Neural progenitor cell (in vitro differentiated cells): ENCODE measurements around the gene PPP2R5A. TPM values are rescaled to one million over a fixed set of nuclear protein-coding genes. Genes with fewer than 3 reads are reported as not detected.

Source experiments
- DNase-seq: peaks from one replicate; pipeline ENCODE4 v3.0.0-alpha.2; 2016; ENCODE audit warnings: low spot score
- H2AFZ ChIP-seq: fragments of 200-600 bp; sonication (generic); replicated peaks from 2 replicates; pipeline ENCODE4 v1.6.1; 2016; ENCODE audit warnings: antibody characterized with exemption
- H3F3A ChIP-seq: fragments of 200-600 bp; sonication (generic); 2 replicates; pipeline ENCODE4 v1.6.1; 2016; ENCODE audit warnings: antibody characterized with exemption, low read depth
- H3K27ac ChIP-seq: fragments of 200-600 bp; sonication (generic); 2 replicates; pipeline ENCODE4 v1.5.1; 2016; ENCODE audit warnings: mild to moderate bottlenecking
- H3K27me3 ChIP-seq: fragments of 200-600 bp; sonication (generic); 2 replicates; pipeline ENCODE4 v1.6.1; 2016; ENCODE audit warnings: mild to moderate bottlenecking, moderate library complexity
- H3K36me3 ChIP-seq: fragments of 200-600 bp; sonication (generic); 2 replicates; pipeline ENCODE4 v1.5.1; 2016
- H3K4me1 ChIP-seq: fragments of 200-600 bp; sonication (generic); 2 replicates; pipeline ENCODE4 v1.6.1; 2016; ENCODE audit warnings: mixed run types
- H3K4me2 ChIP-seq: fragments of 200-600 bp; sonication (generic); 2 replicates; pipeline ENCODE4 v1.6.1; 2016
- H3K4me3 ChIP-seq: fragments of 200-600 bp; sonication (generic); 2 replicates; pipeline ENCODE4 v1.5.1; 2016
- H3K79me2 ChIP-seq: fragments of 200-600 bp; sonication (generic); 2 replicates; pipeline ENCODE4 v1.6.1; 2016; ENCODE audit warnings: low read depth
- H3K9ac ChIP-seq: fragments of 200-600 bp; sonication (generic); 2 replicates; pipeline ENCODE4 v1.6.1; 2016
- H3K9me3 ChIP-seq: fragments of 200-600 bp; sonication (generic); 2 replicates; pipeline ENCODE4 v1.5.1; 2016; ENCODE audit warnings: low read depth
- H4K20me1 ChIP-seq: fragments of 200-600 bp; sonication (generic); 2 replicates; pipeline ENCODE4 v1.6.1; 2016; ENCODE audit warnings: low read depth
- H3K27ac Mint-ChIP-seq: 3 replicates; pipeline ENCODE4 v1.8.0; 2021; ENCODE audit warnings: mixed read lengths
- H3K27me3 Mint-ChIP-seq: 2 replicates; pipeline ENCODE4 v1.8.0; 2022; ENCODE audit warnings: low read depth, mild to moderate bottlenecking, inconsistent platforms, moderate library complexity, mixed read lengths; ENCODE audit not compliant: insufficient read depth
- H3K36me3 Mint-ChIP-seq: 3 replicates; pipeline ENCODE4 v1.8.0; 2021; ENCODE audit warnings: mixed read lengths
- H3K4me1 Mint-ChIP-seq: 3 replicates; pipeline ENCODE4 v1.8.0; 2021; ENCODE audit warnings: mixed read lengths
- H3K4me3 Mint-ChIP-seq: 3 replicates; pipeline ENCODE4 v1.8.0; 2021; ENCODE audit warnings: mild to moderate bottlenecking, moderate library complexity, mixed read lengths
- H3K9me3 Mint-ChIP-seq: 3 replicates; pipeline ENCODE4 v1.8.0; 2020; ENCODE audit warnings: mixed read lengths
- CTCF ChIP-seq: fragments of 200-600 bp; sonication (generic); IDR thresholded peaks from 2 replicates; pipeline ENCODE4 v1.5.1; 2017; ENCODE audit warnings: antibody characterized with exemption, mild to moderate bottlenecking
- EZH2 ChIP-seq: fragments of 200-600 bp; sonication (generic); IDR thresholded peaks from 2 replicates; pipeline ENCODE4 v1.6.1; 2017; ENCODE audit warnings: antibody characterized with exemption, mild to moderate bottlenecking, moderate library complexity
- EZH2phosphoT487 ChIP-seq: fragments of 200-600 bp; sonication (generic); IDR thresholded peaks from 2 replicates; pipeline ENCODE4 v1.6.1; 2017; ENCODE audit warnings: antibody characterized with exemption
- total RNA-seq: library from RNA; depleted of rRNA; stranded (reverse); fragments of >200 nt; gene quantifications from 2 replicates; pipeline ENCODE4 v1.2.3, GENCODE V29; 2015; ENCODE audit warnings: low replicate concordance

The PPP2R5A gene
- total RNA-seq, 1 donor from 2014 or later = 27.9 TPM

GRCh38 chr1:212237651-212238050 lies 47.6 kb upstream of the PPP2R5A start:
- Histone ChIP-seq H3K4me2 (no peak overlapping the region), H3K27me3 (no peaks in the 10 kb centered on the region), H3F3A (no peaks in the 10 kb centered on the region), H3K9me3 (no peaks in the 10 kb centered on the region), H3K79me2 (no peaks in the 10 kb centered on the region), H3K27ac (no peak overlapping the region), H3K9ac (no peak overlapping the region), H3K4me1 (peaks cover 7% of the 10 kb centered on the region), H3K36me3 (no peaks in the 10 kb centered on the region), H4K20me1 (no peaks in the 10 kb centered on the region), H3K4me3 (no peak overlapping the region), H2AFZ (no peak overlapping the region)
- Mint-ChIP-seq H3K4me1 (peaks cover 34% of the 10 kb centered on the region), H3K27ac (no peak overlapping the region), H3K27me3 (peaks cover 11% of the 10 kb centered on the region), H3K36me3 (no peaks in the 10 kb centered on the region), H3K9me3 (peaks cover 4% of the 10 kb centered on the region), H3K4me3 (no peak overlapping the region)
- no peak for DNase-seq
- TF ChIP-seq EZH2 (no peak), CTCF (no peak), EZH2phosphoT487 (no peak)

DNA sequence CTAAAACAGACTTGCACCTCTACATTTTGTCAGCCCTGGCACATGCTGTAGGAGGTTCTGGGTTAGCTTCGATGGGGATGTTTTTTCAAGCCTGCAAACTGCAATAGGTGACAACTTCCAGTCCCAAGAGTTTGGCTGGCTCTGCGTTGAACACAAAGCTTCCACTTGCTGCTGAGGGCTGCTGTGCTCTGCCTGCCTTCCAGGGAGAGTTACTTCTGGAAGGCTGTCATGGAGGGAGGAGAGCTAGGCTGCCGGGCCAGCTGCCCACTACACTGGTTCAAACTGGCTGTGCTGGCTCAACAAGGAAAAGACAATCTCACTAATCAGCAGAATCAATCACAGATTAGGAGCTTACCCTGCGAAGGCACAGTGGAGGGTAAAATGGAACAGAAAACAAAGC lies 46.7 kb upstream of the PPP2R5A start:
- Mint-ChIP-seq H3K36me3 (no peaks in the 10 kb centered on the region), H3K27ac (no peak overlapping the region), H3K27me3 (peaks cover 8% of the 10 kb centered on the region), H3K4me3 (no peak overlapping the region), H3K9me3 (no peaks in the 10 kb centered on the region), H3K4me1 (peaks cover 30% of the 10 kb centered on the region)
- Histone ChIP-seq H3K4me3 (no peak overlapping the region), H2AFZ (peak overlapping the region; percentile 54), H3K27ac (no peak overlapping the region), H3K4me2 (no peak overlapping the region), H3K9ac (no peak overlapping the region), H3K36me3 (no peaks in the 10 kb centered on the region), H3K4me1 (peaks cover 7% of the 10 kb centered on the region), H4K20me1 (no peaks in the 10 kb centered on the region), H3K9me3 (no peaks in the 10 kb centered on the region), H3K79me2 (no peaks in the 10 kb centered on the region), H3K27me3 (no peaks in the 10 kb centered on the region), H3F3A (no peaks in the 10 kb centered on the region)
- TF ChIP-seq EZH2phosphoT487 (no peak), CTCF (no peak), EZH2 (no peak)
- DNase-seq = peak; percentile 23

DNA sequence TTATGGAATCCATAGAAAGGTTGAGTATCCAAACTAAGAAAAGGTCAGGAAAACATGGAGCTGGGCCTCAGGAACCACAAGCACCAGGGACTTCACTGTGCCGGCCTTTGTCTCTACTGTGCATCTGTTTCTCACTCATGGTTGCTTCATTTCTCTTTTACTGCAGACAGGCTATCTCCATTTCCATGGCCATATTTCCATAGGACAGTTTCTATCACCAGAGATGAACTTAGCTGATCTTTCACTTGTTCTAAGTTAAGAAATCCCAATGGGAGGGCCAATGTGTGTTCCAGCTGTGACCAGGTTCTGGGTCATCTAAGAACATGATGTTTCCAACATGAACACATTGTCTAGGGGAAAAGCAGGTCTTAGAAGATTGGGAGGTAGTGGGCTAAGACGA lies 43.7 kb upstream of the PPP2R5A start:
- Histone ChIP-seq H3K36me3 (no peaks in the 10 kb centered on the region), H3F3A (no peaks in the 10 kb centered on the region), H3K27me3 (no peaks in the 10 kb centered on the region), H3K4me2 (no peak overlapping the region), H3K9ac (no peak overlapping the region), H3K27ac (no peak overlapping the region), H3K4me1 (peaks cover 7% of the 10 kb centered on the region), H3K9me3 (no peaks in the 10 kb centered on the region), H4K20me1 (no peaks in the 10 kb centered on the region), H3K79me2 (no peaks in the 10 kb centered on the region), H2AFZ (no peak overlapping the region), H3K4me3 (no peak overlapping the region)
- H3K27me3 Mint-ChIP-seq = peaks cover 6% of the 10 kb centered on the region
- H3K4me1 Mint-ChIP-seq = peaks cover 12% of the 10 kb centered on the region
- TF ChIP-seq EZH2 = no peak
- TF ChIP-seq CTCF = no peak
- TF ChIP-seq EZH2phosphoT487 = no peak
- DNase-seq = no peak
- no peak overlapping the region for H3K4me3 Mint-ChIP-seq
- H3K27ac Mint-ChIP-seq = no peak overlapping the region
- H3K36me3 Mint-ChIP-seq = no peaks in the 10 kb centered on the region
- no peaks in the 10 kb centered on the region for H3K9me3 Mint-ChIP-seq

DNA sequence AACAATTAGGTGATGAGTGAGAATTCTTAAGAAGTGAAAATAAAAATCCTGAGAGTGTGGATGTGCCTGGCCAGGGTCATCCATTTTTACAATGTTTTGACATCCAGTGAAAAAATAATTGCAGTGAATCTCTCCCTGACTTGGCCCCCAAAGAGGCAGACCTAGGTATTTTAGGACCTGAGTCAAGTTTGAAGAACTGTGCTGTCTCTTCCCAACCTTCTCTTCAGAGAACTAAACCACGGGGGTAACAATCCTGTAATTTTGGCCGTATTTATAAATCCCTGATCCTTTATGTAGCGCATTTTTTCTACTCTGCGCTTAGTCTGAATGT lies 43.3 kb upstream of the PPP2R5A start:
- H3K4me3 ChIP-seq = no peak overlapping the region
- H3F3A ChIP-seq = no peaks in the 10 kb centered on the region
- no peaks in the 10 kb centered on the region for H3K9me3 Mint-ChIP-seq
- H3K27me3 Mint-ChIP-seq = peaks cover 6% of the 10 kb centered on the region
- H3K79me2 ChIP-seq = no peaks in the 10 kb centered on the region
- no peak for DNase-seq
- no peaks in the 10 kb centered on the region for H3K36me3 Mint-ChIP-seq
- peaks cover 7% of the 10 kb centered on the region for H3K4me1 Mint-ChIP-seq
- no peak overlapping the region for H3K27ac ChIP-seq
- H3K36me3 ChIP-seq = no peaks in the 10 kb centered on the region
- H2AFZ ChIP-seq = no peak overlapping the region
- no peaks in the 10 kb centered on the region for H3K9me3 ChIP-seq
- H3K4me3 Mint-ChIP-seq = no peak overlapping the region
- TF ChIP-seq EZH2phosphoT487 (no peak), EZH2 (no peak), CTCF (no peak)
- no peak overlapping the region for H3K4me2 ChIP-seq
- no peak overlapping the region for H3K9ac ChIP-seq
- H3K27me3 ChIP-seq = no peaks in the 10 kb centered on the region
- H4K20me1 ChIP-seq = no peaks in the 10 kb centered on the region
- peaks cover 7% of the 10 kb centered on the region for H3K4me1 ChIP-seq
- no peak overlapping the region for H3K27ac Mint-ChIP-seq
